H9 (cell line): ENCODE data around the gene SCNM1. TPM values are rescaled to one million over a fixed set of nuclear protein-coding genes. Genes with fewer than 3 reads are reported as not detected.

Source experiments
- DNase-seq: peaks from one replicate; pipeline ENCODE4 v3.0.0-alpha.2; 2017
- H2AFZ ChIP-seq: one replicate; pipeline ENCODE4 v1.6.1; 2013; ENCODE audit warnings: mild to moderate bottlenecking, low read length, control low read depth, moderate library complexity
- H2AK5ac ChIP-seq: 2 replicates; pipeline ENCODE4 v1.6.1; 2013; ENCODE audit warnings: low read length, control low read depth, mixed read lengths; ENCODE audit not compliant: insufficient read length
- H2BK120ac ChIP-seq: one replicate; pipeline ENCODE4 v1.6.1; 2013; ENCODE audit warnings: low read depth, mild to moderate bottlenecking, low read length, control low read depth, inconsistent platforms; ENCODE audit not compliant: poor library complexity, severe bottlenecking
- H2BK12ac ChIP-seq: 2 replicates; pipeline ENCODE4 v1.6.1; 2013; ENCODE audit warnings: low read length, control low read depth, mixed read lengths, low read depth; ENCODE audit not compliant: insufficient read length
- H2BK15ac ChIP-seq: 2 replicates; pipeline ENCODE4 v1.6.1; 2013; ENCODE audit warnings: low read depth, low read length, control low read depth
- H2BK20ac ChIP-seq: one replicate; pipeline ENCODE4 v1.6.1; 2013; ENCODE audit warnings: low read depth, mild to moderate bottlenecking, low read length, control low read depth, inconsistent platforms; ENCODE audit not compliant: poor library complexity, severe bottlenecking
- H2BK5ac ChIP-seq: 2 replicates; pipeline ENCODE4 v1.6.1; 2013; ENCODE audit warnings: low read length, control low read depth, mixed read lengths; ENCODE audit not compliant: insufficient read length
- H3K14ac ChIP-seq: 2 replicates; pipeline ENCODE4 v1.6.1; 2013; ENCODE audit warnings: low read length, control low read depth; ENCODE audit not compliant: insufficient read depth
- H3K18ac ChIP-seq: 2 replicates; pipeline ENCODE4 v1.6.1; 2013; ENCODE audit warnings: low read depth, mild to moderate bottlenecking, mixed read lengths, low read length, control low read depth; ENCODE audit not compliant: insufficient read length
- H3K23ac ChIP-seq: 2 replicates; pipeline ENCODE4 v1.6.1; 2013; ENCODE audit warnings: low read length, control low read depth, mixed read lengths, low read depth; ENCODE audit not compliant: insufficient read length
- H3K23me2 ChIP-seq: 2 replicates; pipeline ENCODE4 v1.6.1; 2013; ENCODE audit warnings: low read depth, mild to moderate bottlenecking, mixed read lengths, low read length, control low read depth; ENCODE audit not compliant: insufficient read length, poor library complexity, severe bottlenecking
- H3K27ac ChIP-seq: 2 replicates; pipeline ENCODE4 v1.5.1; 2013; ENCODE audit warnings: low read length, control low read depth, mixed read lengths, low read depth; ENCODE audit not compliant: insufficient read length
- H3K27me3 ChIP-seq: 2 replicates; pipeline ENCODE4 v1.6.1; 2013; ENCODE audit warnings: low read length, control low read depth, inconsistent platforms; ENCODE audit not compliant: insufficient read depth
- H3K4ac ChIP-seq: 2 replicates; pipeline ENCODE4 v1.6.1; 2013; ENCODE audit warnings: low read depth, mild to moderate bottlenecking, control low read depth, inconsistent platforms, low read length, moderate library complexity
- H3K4me1 ChIP-seq: 2 replicates; pipeline ENCODE4 v1.6.1; 2013; ENCODE audit warnings: low read length, control low read depth, inconsistent platforms; ENCODE audit not compliant: insufficient read depth
- H3K4me2 ChIP-seq: 2 replicates; pipeline ENCODE4 v1.6.1; 2013; ENCODE audit warnings: low read length, control low read depth, mixed read lengths; ENCODE audit not compliant: insufficient read length, insufficient read depth
- H3K56ac ChIP-seq: 2 replicates; pipeline ENCODE4 v1.6.1; 2013; ENCODE audit warnings: low read depth, mild to moderate bottlenecking, mixed read lengths, low read length, control low read depth; ENCODE audit not compliant: insufficient read length
- H3K79me1 ChIP-seq: 2 replicates; pipeline ENCODE4 v1.6.1; 2013; ENCODE audit warnings: low read depth, mild to moderate bottlenecking, moderate library complexity, low read length, control low read depth, inconsistent platforms; ENCODE audit not compliant: insufficient read depth, poor library complexity, severe bottlenecking
- H3K79me2 ChIP-seq: 2 replicates; pipeline ENCODE4 v1.6.1; 2013; ENCODE audit warnings: low read length, control low read depth, inconsistent platforms; ENCODE audit not compliant: insufficient read depth
- H3K9ac ChIP-seq: 2 replicates; pipeline ENCODE4 v1.6.1; 2013; ENCODE audit warnings: low read length, control low read depth, mixed read lengths; ENCODE audit not compliant: insufficient read length; ENCODE audit errors: extremely low read depth
- H3K9me3 ChIP-seq: one replicate; pipeline ENCODE4 v1.6.1; 2013; ENCODE audit warnings: low read depth, low read length, inconsistent platforms; ENCODE audit not compliant: control insufficient read depth
- H3T11ph ChIP-seq: one replicate; pipeline ENCODE4 v1.6.1; 2013; ENCODE audit warnings: mild to moderate bottlenecking, low read length, control low read depth, inconsistent platforms
- H4K20me1 ChIP-seq: one replicate; pipeline ENCODE4 v1.6.1; 2013; ENCODE audit not compliant: control insufficient read depth, insufficient read length, insufficient read depth
- H4K5ac ChIP-seq: 2 replicates; pipeline ENCODE4 v1.6.1; 2013; ENCODE audit warnings: low read depth, mild to moderate bottlenecking, mixed read lengths, low read length, control low read depth; ENCODE audit not compliant: insufficient read length
- H4K8ac ChIP-seq: replicated peaks from 2 replicates; pipeline ENCODE4 v1.6.1; 2013; ENCODE audit warnings: low read length, control low read depth, mixed read lengths, low read depth; ENCODE audit not compliant: insufficient read length
- H4K91ac ChIP-seq: 2 replicates; pipeline ENCODE4 v1.6.1; 2013; ENCODE audit warnings: low read depth, mild to moderate bottlenecking, moderate library complexity, mixed read lengths, low read length, control low read depth; ENCODE audit not compliant: insufficient read length
- H3K27ac Mint-ChIP-seq, 3 experiments: 2 replicates in 2 of 3; 3 replicates in 1 of 3; pipeline ENCODE4 v1.8.0; 2020 to 2021; ENCODE audit warnings: mixed read lengths in 3 of 3, mild to moderate bottlenecking in 1 of 3, moderate library complexity in 1 of 3
- H3K27me3 Mint-ChIP-seq: 2 replicates; pipeline ENCODE4 v1.8.0; 2021; ENCODE audit warnings: low read depth, mild to moderate bottlenecking, moderate library complexity, mixed read lengths
- H3K36me3 Mint-ChIP-seq, 3 experiments: 2 replicates in 2 of 3; 3 replicates in 1 of 3; pipeline ENCODE4 v1.8.0; 2020 to 2021; ENCODE audit warnings: low read depth in 3 of 3, mixed read lengths in 3 of 3; ENCODE audit not compliant: insufficient read depth in 1 of 3
- H3K4me1 Mint-ChIP-seq, 2 experiments: 2 replicates each; pipeline ENCODE4 v1.8.0; 2020; ENCODE audit warnings: mixed read lengths in 2 of 2
- H3K4me3 Mint-ChIP-seq, 2 experiments: 2 replicates in 1 of 2; 3 replicates in 1 of 2; pipeline ENCODE4 v1.8.0; 2020 to 2021; ENCODE audit warnings: mild to moderate bottlenecking in 2 of 2, mixed read lengths in 2 of 2, moderate library complexity in 1 of 2
- H3K9me3 Mint-ChIP-seq, 2 experiments: 2 replicates in 1 of 2; 3 replicates in 1 of 2; pipeline ENCODE4 v1.8.0; 2020; ENCODE audit warnings: mild to moderate bottlenecking in 2 of 2, mixed read lengths in 2 of 2, moderate library complexity in 1 of 2
- CTCF ChIP-seq: fragments of 200-600 bp; sonication (generic); conservative IDR thresholded peaks from 3 replicates; pipeline ENCODE4 v1.8.0; 2021; ENCODE audit warnings: antibody characterized with exemption, mild to moderate bottlenecking
- WGBS: extraction: QIAGEN DNeasy Blood & Tissue Kit; methylation state at CpG from one replicate; pipeline ENCODE4 v1.1.7; 2013; ENCODE audit warnings: missing lambda C conversion rate, low lambda C conversion rate, mixed read lengths; ENCODE audit not compliant: insufficient read length; ENCODE audit errors: extremely low coverage; 5-methylcytosine and 5-hydroxymethylcytosine counted together
- total RNA-seq: library from RNA; stranded (reverse); gene quantifications from 2 replicates; pipeline ENCODE4 v1.2.1, GENCODE V29; 2021

SCNM1 gene
- total RNA-seq, 1 experiment from 2014 or later = 60.5 TPM

DNA sequence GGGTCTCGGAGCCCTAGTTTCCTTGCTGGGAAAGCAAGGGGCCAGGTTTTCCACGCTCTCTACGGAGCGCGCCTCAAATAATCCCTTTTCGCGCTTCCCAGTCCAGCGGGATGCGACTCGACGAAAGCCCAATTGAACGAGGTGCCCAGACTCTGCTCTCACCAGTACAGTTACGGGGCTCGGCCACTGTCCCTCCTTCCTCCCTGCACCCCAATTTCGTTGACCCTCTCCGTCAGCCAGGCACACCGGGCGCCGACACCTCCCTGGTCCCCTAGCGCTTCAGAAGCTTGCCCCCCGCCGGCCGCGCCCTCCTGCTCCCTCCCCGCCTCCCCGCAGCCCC lies 19.9 kb upstream of the SCNM1 start:
- peaks cover 34 to 43% of the 10 kb centered on the region in 2 experiments for H3K4me1 Mint-ChIP-seq
- H3K27ac Mint-ChIP-seq = peak overlapping the region in 1 of 3 experiments; percentile 50; a peak in 1 of 7 replicates
- Histone ChIP-seq H3K14ac (no peak overlapping the region), H3K18ac (no peak overlapping the region), H2BK5ac (no peak overlapping the region), H3K23me2 (peaks cover 24% of the 10 kb centered on the region), H3K23ac (no peak overlapping the region), H3K56ac (no peak overlapping the region), H3K4me2 (peak overlapping the region; percentile 90), H3K4me1 (peaks cover 22% of the 10 kb centered on the region; the same call in 1 of the 2 replicates), H2AK5ac (no peak overlapping the region), H4K8ac (no peak overlapping the region), H3K9me3 (no peaks in the 10 kb centered on the region), H3K79me1 (no peaks in the 10 kb centered on the region), H3K4ac (no peak overlapping the region), H2BK20ac (no peak overlapping the region), H3T11ph (no peak overlapping the region), H3K27ac (no peak overlapping the region), H2BK15ac (no peak overlapping the region), H2AFZ (no peak overlapping the region), H3K27me3 (no peaks in the 10 kb centered on the region; the same call in 1 of the 2 replicates), H4K20me1 (peaks cover 4% of the 10 kb centered on the region), H3K9ac (peak overlapping the region; percentile 51), H3K79me2 (no peaks in the 10 kb centered on the region), H2BK12ac (no peak overlapping the region), H2BK120ac (no peak overlapping the region), H4K5ac (no peak overlapping the region), H4K91ac (no peak overlapping the region)
- H3K4me3 Mint-ChIP-seq = peak overlapping the region; percentile 85 to 86
- H3K9me3 Mint-ChIP-seq = no peaks in the 10 kb centered on the region
- no CpG with 5 or more reads among the region's 26 CpGs for WGBS
- no peak for DNase-seq
- H3K27me3 Mint-ChIP-seq = peaks cover 31% of the 10 kb centered on the region
- peaks cover 0 to 2% (median 0%) of the 10 kb centered on the region in 3 experiments; a peak in 1 of 7 replicates for H3K36me3 Mint-ChIP-seq
- no peak for TF ChIP-seq CTCF
